MM.1S (cell line): ENCODE measurements around the gene SHISA7.

Experiments used
- DNase-seq: peaks from one replicate; pipeline ENCODE4 v3.0.0-alpha.2; 2015
- H2AFZ ChIP-seq: fragments of 300-600 bp; sonication (generic); 2 replicates; pipeline ENCODE4 v1.6.0; 2016; ENCODE audit warnings: antibody characterized with exemption, low read length
- H3F3A ChIP-seq: fragments of 300-600 bp; sonication (generic); 2 replicates; pipeline ENCODE4 v1.6.1; 2016; ENCODE audit warnings: mild to moderate bottlenecking, antibody characterized with exemption, low read length, moderate library complexity, mixed read lengths; ENCODE audit not compliant: insufficient read depth
- H3K27ac ChIP-seq: fragments of 300-600 bp; sonication (generic); 2 replicates; pipeline ENCODE4 v1.5.1; 2016; ENCODE audit warnings: mild to moderate bottlenecking, low read length
- H3K27me3 ChIP-seq: fragments of 300-600 bp; sonication (generic); replicated peaks from 2 replicates; pipeline ENCODE4 v1.6.0; 2016; ENCODE audit warnings: low read length; ENCODE audit not compliant: insufficient read depth
- H3K36me3 ChIP-seq: fragments of 300-600 bp; sonication (generic); replicated peaks from 2 replicates; pipeline ENCODE4 v1.6.1; 2016; ENCODE audit warnings: mild to moderate bottlenecking, low read length, mixed read lengths; ENCODE audit not compliant: insufficient read depth
- H3K4me1 ChIP-seq: fragments of 300-600 bp; sonication (generic); 2 replicates; pipeline ENCODE4 v1.6.1; 2016; ENCODE audit warnings: low read length, mixed read lengths
- H3K4me2 ChIP-seq: fragments of 300-600 bp; sonication (generic); 2 replicates; pipeline ENCODE4 v1.6.0; 2016; ENCODE audit warnings: low read depth, low read length
- H3K4me3 ChIP-seq: fragments of 300-600 bp; sonication (generic); 2 replicates; pipeline ENCODE4 v1.5.1; 2016; ENCODE audit warnings: low read length, mixed read lengths
- H3K79me2 ChIP-seq: fragments of 300-600 bp; sonication (generic); 2 replicates; pipeline ENCODE4 v1.6.1; 2016; ENCODE audit warnings: mixed run types, low read length, mixed read lengths
- H3K9ac ChIP-seq: fragments of 300-600 bp; sonication (generic); 2 replicates; pipeline ENCODE4 v1.6.1; 2016; ENCODE audit warnings: low read length, mixed read lengths
- H3K9me2 ChIP-seq: fragments of 300-600 bp; sonication (generic); replicated peaks from 2 replicates; pipeline ENCODE4 v1.6.1; 2016; ENCODE audit warnings: mild to moderate bottlenecking, low read length, mixed read lengths; ENCODE audit not compliant: insufficient read depth
- H3K9me3 ChIP-seq: fragments of 300-600 bp; sonication (generic); replicated peaks from 2 replicates; pipeline ENCODE4 v1.6.1; 2016; ENCODE audit warnings: mild to moderate bottlenecking, low read length, mixed read lengths; ENCODE audit not compliant: insufficient read depth
- H4K20me1 ChIP-seq: fragments of 300-600 bp; sonication (generic); 2 replicates; pipeline ENCODE4 v1.6.1; 2016; ENCODE audit warnings: mild to moderate bottlenecking, low read length, moderate library complexity, mixed read lengths; ENCODE audit not compliant: insufficient read depth
- CTCF ChIP-seq: fragments of 300-600 bp; sonication (generic); IDR thresholded peaks from 2 replicates; pipeline ENCODE4 v1.5.1; 2016; ENCODE audit warnings: antibody characterized with exemption, low read length, mixed read lengths
- EZH2 ChIP-seq: fragments of 300-600 bp; sonication (generic); optimal IDR thresholded peaks from 2 replicates; pipeline ENCODE3; 2017; ENCODE audit warnings: low read depth, mild to moderate bottlenecking, antibody characterized with exemption, low read length, mixed read lengths
- EZH2phosphoT487 ChIP-seq: fragments of 300-600 bp; sonication (generic); IDR thresholded peaks from 2 replicates; pipeline ENCODE4 v1.6.1; 2018; ENCODE audit warnings: antibody characterized with exemption, low read length

Gene SHISA7

DNA sequence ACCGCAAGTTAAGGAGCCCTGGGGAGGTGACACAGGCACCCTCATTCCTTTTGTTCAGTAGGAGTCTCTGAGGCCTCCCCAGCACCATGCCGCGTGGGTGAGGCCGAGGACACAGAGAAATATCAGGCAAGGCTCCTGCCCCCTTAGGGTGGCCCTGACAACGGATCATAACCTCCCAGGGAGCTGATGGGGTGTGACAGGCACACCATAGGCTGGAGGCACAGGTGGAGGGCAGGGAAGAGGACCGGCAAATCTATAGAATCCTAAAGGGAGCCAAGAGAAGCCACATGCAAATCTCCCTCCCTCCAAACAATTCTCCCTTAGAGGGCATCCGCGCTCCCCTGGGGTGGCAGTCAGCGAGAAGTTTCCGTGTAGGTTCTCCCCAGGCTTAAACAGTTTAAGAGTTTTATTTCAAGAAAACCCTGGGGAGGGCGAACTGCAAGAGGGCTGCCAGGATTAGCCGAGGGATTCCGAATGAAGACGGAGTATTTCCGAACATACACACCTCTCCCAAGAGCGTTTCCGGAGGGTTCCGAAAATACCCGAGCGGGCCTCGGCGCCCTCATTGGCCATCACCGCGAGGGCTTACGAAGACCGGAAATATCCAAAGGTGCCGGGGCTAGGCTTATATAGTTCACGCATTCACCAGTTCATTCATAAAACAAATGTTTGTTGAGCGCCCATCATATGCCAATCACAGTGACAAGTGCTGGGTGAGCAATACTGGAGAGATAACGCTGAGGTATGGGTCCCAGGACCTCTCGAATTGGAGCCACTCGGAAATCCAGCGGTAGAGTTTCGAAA lies 58.0 kb downstream of the SHISA7 start:
- no peaks in the 10 kb centered on the region for H3K9me3 ChIP-seq
- peaks cover 19% of the 10 kb centered on the region for H3K36me3 ChIP-seq
- H4K20me1 ChIP-seq: peaks cover 40% of the 10 kb centered on the region
- H2AFZ ChIP-seq: peak overlapping the region; percentile 74
- TF ChIP-seq EZH2phosphoT487 (no peak), CTCF (0 out of 2 replicates have a peak, but pooled peaks have one; percentile 4)
- H3K27ac ChIP-seq: peak overlapping the region; percentile 85
- H3K9ac ChIP-seq: peak overlapping the region; percentile 94
- H3K9me2 ChIP-seq: no peaks in the 10 kb centered on the region
- H3K27me3 ChIP-seq: no peaks in the 10 kb centered on the region
- peak; percentile 95 for DNase-seq
- peaks cover 29% of the 10 kb centered on the region for H3K4me1 ChIP-seq
- peaks cover 68% of the 10 kb centered on the region for H3K79me2 ChIP-seq
- peaks cover 61% of the 10 kb centered on the region for H3F3A ChIP-seq
- H3K4me3 ChIP-seq: peak overlapping the region; percentile 91
- H3K4me2 ChIP-seq: peak overlapping the region; percentile 98

DNA sequence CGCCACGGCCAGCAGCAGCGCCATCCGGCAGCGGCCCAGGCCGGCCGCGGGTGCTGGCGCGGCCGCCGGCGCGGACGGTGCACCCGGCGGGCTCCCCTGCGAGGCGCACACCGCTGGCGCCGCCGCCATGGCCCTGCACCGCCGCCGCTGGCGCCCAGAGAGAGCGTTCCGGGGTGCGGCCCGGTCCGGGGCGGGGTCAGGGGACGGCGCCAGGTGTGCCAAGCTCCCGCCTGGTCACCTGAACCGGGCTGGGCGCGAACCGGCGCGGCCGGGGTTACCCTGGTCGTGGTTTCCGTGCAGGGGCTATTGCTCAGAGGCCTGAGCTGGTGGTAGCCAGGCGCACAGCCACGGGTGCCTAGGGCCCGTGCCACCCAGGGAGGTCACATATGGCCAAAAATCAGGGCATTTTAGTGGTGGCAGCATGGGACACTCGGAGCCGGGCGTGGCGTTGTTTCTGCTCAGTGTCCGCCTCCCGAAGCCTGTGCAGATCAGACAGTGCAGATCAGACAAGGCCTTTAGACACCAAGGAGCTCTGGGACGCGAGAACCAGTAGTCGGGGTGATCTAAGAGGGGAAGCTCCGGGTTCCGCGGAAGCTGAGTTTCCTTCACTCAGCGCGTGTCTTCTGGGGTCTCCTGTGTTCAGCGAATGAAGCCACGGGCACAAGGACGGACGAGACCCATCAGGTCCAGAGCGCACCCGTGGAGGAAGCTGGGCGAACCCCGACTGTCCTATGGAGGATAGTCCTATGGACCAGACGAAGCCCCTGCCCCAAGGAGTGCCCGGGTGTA lies 58.8 kb downstream of the SHISA7 start, which contains the start of gene TMEM238:
TSS of gene TMEM238 (minus strand) at position 162 of the 789 bp plus-strand sequence. CDS start at position 129, 33 bp downstream.
- H3K9me2 ChIP-seq: no peaks in the 10 kb centered on the region
- DNase-seq: peak; percentile 72
- no peaks in the 10 kb centered on the region for H3K9me3 ChIP-seq
- H2AFZ ChIP-seq: peak within 1 kb of the TSS; percentile 74
- H3K27me3 ChIP-seq: no peaks in the 10 kb centered on the region
- H3K9ac ChIP-seq: peak within 1 kb of the TSS; percentile 94
- peaks cover 19% of the 10 kb centered on the region for H3K36me3 ChIP-seq
- peak within 1 kb of the TSS; percentile 85 for H3K27ac ChIP-seq
- H4K20me1 ChIP-seq: peaks cover 32% of the 10 kb centered on the region
- TF ChIP-seq CTCF: no peak
- TF ChIP-seq EZH2phosphoT487: no peak
- peaks cover 29% of the 10 kb centered on the region for H3K4me1 ChIP-seq
- H3K4me2 ChIP-seq: peak within 1 kb of the TSS; percentile 98
- peaks cover 65% of the 10 kb centered on the region for H3K79me2 ChIP-seq
- peaks cover 53% of the 10 kb centered on the region for H3F3A ChIP-seq
- peak within 1 kb of the TSS; percentile 91 for H3K4me3 ChIP-seq

GRCh38 chr19:55383279-55384130 lies 59.6 kb downstream of the SHISA7 start:
- Histone ChIP-seq H3K27ac (peak overlapping the region; percentile 52; the same call in 1 of the 2 replicates), H3K27me3 (no peaks in the 10 kb centered on the region), H2AFZ (no peak overlapping the region), H3K4me3 (peak overlapping the region; percentile 68), H3K36me3 (peaks cover 17% of the 10 kb centered on the region), H3K9me3 (no peaks in the 10 kb centered on the region), H3K9me2 (no peaks in the 10 kb centered on the region), H3K79me2 (peaks cover 57% of the 10 kb centered on the region), H3K4me2 (peak overlapping the region; percentile 63), H3F3A (peaks cover 45% of the 10 kb centered on the region), H3K4me1 (peaks cover 29% of the 10 kb centered on the region), H4K20me1 (peaks cover 24% of the 10 kb centered on the region), H3K9ac (peak overlapping the region; percentile 74)
- DNase-seq: peak; percentile 69
- TF ChIP-seq CTCF (no peak), EZH2phosphoT487 (no peak), EZH2 (no peak)
